Activated CD8-positive, alpha-beta T cell treated with anti-CD3 and anti-CD28 coated beads for 36 hours (primary cell): ENCODE data around the gene CDK19. TPM values are rescaled to one million over a fixed set of nuclear protein-coding genes. Genes with fewer than 3 reads are reported as not detected.

Experiments
- ATAC-seq: fragments of 200-7000 bp; cut with Tn5 transposase; one replicate; pipeline ENCODE4 v1.10.0; 2021; ENCODE audit warnings: mild to moderate bottlenecking, moderate library complexity
- CTCF ChIA-PET: fragments of 350-600 bp; sonication (Branson Sonifier 250); formaldehyde crosslinking; loops from one replicate; lab custom pipeline; 2021; ENCODE audit warnings: antibody characterized with exemption; lab: Charles Lee
- POLR2A ChIA-PET: fragments of 350-600 bp; sonication (Branson Sonifier 250); formaldehyde crosslinking; loops from one replicate; lab custom pipeline; 2021; ENCODE audit warnings: antibody characterized with exemption; lab: Charles Lee
- DNase-seq: peaks from one replicate; pipeline ENCODE4 v3.0.0-alpha.2; 2020
- H3K27ac Mint-ChIP-seq: one replicate; pipeline ENCODE4 v1.8.0; 2021; ENCODE audit warnings: mild to moderate bottlenecking, mixed read lengths
- H3K27me3 Mint-ChIP-seq: one replicate; pipeline ENCODE4 v1.8.0; 2021; ENCODE audit warnings: mixed read lengths
- H3K36me3 Mint-ChIP-seq: one replicate; pipeline ENCODE4 v1.8.0; 2021; ENCODE audit warnings: low read depth, mixed read lengths
- H3K4me1 Mint-ChIP-seq: one replicate; pipeline ENCODE4 v1.8.0; 2021; ENCODE audit warnings: low read depth, mixed read lengths
- H3K4me3 Mint-ChIP-seq: one replicate; pipeline ENCODE4 v1.8.0; 2021; ENCODE audit warnings: mild to moderate bottlenecking, moderate library complexity, mixed read lengths
- H3K9me3 Mint-ChIP-seq: one replicate; pipeline ENCODE4 v1.8.0; 2021; ENCODE audit warnings: mixed read lengths
- intact Hi-C: fragments of 100-400 bp; cut with micrococcal nuclease; formaldehyde crosslinking; loops from one replicate; pipeline ENCODE4 v1.10.0; 2022
- total RNA-seq, 2 experiments: library from RNA; stranded (reverse); gene quantifications; one replicate each; pipeline ENCODE4 v1.2.3, GENCODE V29; 2021
- TF ChIP-seq, protein P1 (sequence below): fragments of 200-600 bp; IDR thresholded peaks from one replicate; pipeline ENCODE4 v1.8.0; 2022; ENCODE audit warnings: antibody characterized with exemption, mild to moderate bottlenecking

CDK19 gene
- total RNA-seq, 2 experiments from 2014 or later = 11.8 to 13.1 TPM

DNA sequence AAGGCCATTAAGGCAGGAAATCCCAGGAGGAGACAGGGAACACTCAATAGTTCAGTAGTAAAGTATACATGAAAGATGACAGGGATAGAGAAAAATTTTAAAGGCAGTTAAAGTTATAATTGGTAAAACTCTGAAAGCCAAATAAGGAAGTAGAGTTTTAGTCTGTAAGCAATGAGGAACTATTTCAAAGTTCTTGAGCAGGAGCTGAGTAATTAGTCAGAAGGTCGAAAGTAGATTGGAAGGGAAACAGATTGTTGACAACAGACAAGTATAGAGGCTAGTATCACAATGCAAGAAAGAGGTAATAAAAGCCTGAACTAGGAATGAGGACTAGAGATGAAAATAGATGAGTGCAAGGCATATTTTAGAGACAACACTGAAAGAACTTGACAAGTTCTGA lies 150.3 kb downstream of the CDK19 start:
- DNase-seq = no peak
- H3K4me1 Mint-ChIP-seq = no peaks in the 10 kb centered on the region
- H3K27me3 Mint-ChIP-seq = no peaks in the 10 kb centered on the region
- intact Hi-C loops = no loop called here
- ATAC-seq = no peak
- TF ChIP-seq, protein P1, sequence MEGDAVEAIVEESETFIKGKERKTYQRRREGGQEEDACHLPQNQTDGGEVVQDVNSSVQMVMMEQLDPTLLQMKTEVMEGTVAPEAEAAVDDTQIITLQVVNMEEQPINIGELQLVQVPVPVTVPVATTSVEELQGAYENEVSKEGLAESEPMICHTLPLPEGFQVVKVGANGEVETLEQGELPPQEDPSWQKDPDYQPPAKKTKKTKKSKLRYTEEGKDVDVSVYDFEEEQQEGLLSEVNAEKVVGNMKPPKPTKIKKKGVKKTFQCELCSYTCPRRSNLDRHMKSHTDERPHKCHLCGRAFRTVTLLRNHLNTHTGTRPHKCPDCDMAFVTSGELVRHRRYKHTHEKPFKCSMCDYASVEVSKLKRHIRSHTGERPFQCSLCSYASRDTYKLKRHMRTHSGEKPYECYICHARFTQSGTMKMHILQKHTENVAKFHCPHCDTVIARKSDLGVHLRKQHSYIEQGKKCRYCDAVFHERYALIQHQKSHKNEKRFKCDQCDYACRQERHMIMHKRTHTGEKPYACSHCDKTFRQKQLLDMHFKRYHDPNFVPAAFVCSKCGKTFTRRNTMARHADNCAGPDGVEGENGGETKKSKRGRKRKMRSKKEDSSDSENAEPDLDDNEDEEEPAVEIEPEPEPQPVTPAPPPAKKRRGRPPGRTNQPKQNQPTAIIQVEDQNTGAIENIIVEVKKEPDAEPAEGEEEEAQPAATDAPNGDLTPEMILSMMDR = no peak
- no peaks in the 10 kb centered on the region for H3K9me3 Mint-ChIP-seq
- H3K36me3 Mint-ChIP-seq = peaks cover 1% of the 10 kb centered on the region
- POLR2A ChIA-PET = no interaction called here
- H3K4me3 Mint-ChIP-seq = no peak overlapping the region
- H3K27ac Mint-ChIP-seq = no peak overlapping the region
- CTCF ChIA-PET = interaction anchor here (1.2 kb wide), 1 partner anchor 33 kb away, joined by 3 read pairs; no protein-coding TSS in a partner anchor

DNA sequence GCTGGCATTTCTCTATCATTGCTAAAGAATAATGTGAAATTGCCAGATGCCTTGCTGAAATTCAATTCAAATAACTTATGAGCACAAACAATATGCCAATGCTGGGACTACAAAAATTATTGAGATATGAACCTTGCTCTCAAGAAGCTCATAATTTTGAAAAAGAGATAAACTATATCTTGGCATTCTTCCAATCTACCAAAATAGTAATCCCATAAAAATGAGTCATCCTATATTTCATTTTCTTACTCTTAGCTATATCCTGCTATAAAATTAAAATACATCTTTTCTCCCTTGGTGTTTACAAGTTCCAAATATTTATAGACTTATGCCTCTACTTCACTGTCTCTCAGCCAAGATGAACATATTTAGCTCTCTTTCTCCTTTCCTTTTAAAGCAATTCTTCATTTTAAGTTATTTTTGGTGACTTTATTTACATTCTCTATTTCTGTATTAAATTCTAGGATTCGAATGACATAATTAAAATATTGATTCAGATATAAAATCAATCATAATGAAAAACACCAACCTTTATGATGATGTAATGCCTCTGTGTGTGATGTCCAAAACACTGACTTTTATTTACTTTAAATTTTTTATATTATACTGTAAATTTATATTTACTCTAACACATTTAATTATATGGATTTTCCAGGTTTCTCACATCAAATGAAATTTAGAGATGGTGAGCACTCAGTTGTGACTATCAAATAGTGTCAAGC lies 152.6 kb downstream of the CDK19 start:
- no peak overlapping the region for H3K27ac Mint-ChIP-seq
- DNase-seq (no peak), ATAC-seq (no peak)
- POLR2A ChIA-PET = interaction anchor here (0.5 kb wide), 1 partner anchor 291 kb away, joined by 3 read pairs; no protein-coding TSS in a partner anchor
- intact Hi-C loops = no loop called here
- no peaks in the 10 kb centered on the region for H3K4me1 Mint-ChIP-seq
- TF ChIP-seq, protein P1 = no peak
- H3K4me3 Mint-ChIP-seq = no peak overlapping the region
- H3K27me3 Mint-ChIP-seq = no peaks in the 10 kb centered on the region
- CTCF ChIA-PET = no interaction called here
- H3K36me3 Mint-ChIP-seq = peaks cover 1% of the 10 kb centered on the region
- no peaks in the 10 kb centered on the region for H3K9me3 Mint-ChIP-seq

DNA sequence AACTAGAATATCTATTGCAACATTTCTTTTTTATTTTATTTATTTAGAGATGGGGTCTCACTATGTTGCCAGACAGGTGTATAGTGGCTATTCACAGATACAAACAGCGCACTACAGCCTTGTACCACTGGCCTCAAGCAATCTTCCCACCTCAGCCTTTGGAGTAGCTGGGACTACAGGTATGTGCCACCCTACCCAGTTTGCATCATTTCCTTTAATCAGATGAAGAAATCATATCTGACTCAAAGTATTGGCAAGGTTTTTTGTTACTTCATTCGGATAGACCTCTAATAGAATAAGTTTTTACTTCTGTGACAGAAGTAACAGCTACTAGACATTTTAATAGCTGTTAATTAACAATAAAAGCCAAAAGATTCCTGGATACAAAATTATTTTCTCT lies 153.9 kb downstream of the CDK19 start:
- POLR2A ChIA-PET = interaction anchor here (1.0 kb wide), 1 partner anchor 154 kb away, joined by 3 read pairs; the partner anchor contains the start of gene CDK19
- CTCF ChIA-PET = interaction anchor here (0.7 to 1.5 kb wide), 2 partner anchors 15 to 22 kb away, joined by 3 to 4 read pairs; no protein-coding TSS in a partner anchor
- TF ChIP-seq, protein P1 = no peak
- DNase-seq (no peak), ATAC-seq (no peak)
- Mint-ChIP-seq H3K4me3 (no peak overlapping the region), H3K9me3 (no peaks in the 10 kb centered on the region), H3K4me1 (no peaks in the 10 kb centered on the region), H3K27me3 (no peaks in the 10 kb centered on the region), H3K27ac (no peak overlapping the region), H3K36me3 (peaks cover 1% of the 10 kb centered on the region)
- intact Hi-C loops = no loop called here

DNA sequence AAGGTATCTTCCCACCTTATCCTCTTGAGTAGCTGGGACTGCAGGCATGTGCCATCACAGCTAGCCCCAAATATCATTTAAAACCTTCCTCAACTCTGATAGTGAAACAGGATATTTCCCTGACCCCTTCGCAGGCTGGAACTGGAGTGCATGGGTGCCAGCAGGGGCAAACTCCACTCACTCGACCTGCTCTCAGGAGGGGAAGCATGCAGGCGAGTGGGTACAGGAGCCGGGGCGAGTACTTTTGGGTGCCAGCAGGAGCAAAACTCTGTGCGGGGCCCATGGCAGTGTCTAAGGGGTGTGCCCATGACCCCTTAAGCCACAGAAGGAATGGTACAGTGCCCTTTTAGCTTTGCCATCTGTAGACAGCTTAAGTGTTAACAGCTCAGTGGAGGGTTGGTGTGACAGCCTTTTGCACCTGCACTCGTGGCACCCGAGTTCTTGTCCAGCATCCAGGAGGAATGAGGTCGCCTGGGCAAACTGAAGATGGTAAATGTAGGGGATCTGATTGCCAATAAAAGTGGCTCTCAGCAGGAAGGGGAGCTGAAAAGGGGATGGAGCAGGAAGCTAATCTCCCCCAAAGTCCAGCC lies 155.1 kb downstream of the CDK19 start:
- Mint-ChIP-seq H3K9me3 (no peaks in the 10 kb centered on the region), H3K4me1 (no peaks in the 10 kb centered on the region), H3K27ac (no peak overlapping the region), H3K4me3 (no peak overlapping the region), H3K36me3 (peaks cover 1% of the 10 kb centered on the region), H3K27me3 (no peaks in the 10 kb centered on the region)
- TF ChIP-seq, protein P1 = no peak
- intact Hi-C loops = no loop called here
- no peak for ATAC-seq
- no peak for DNase-seq
- POLR2A ChIA-PET = no interaction called here
- CTCF ChIA-PET = no interaction called here
